GM23338 (cell line): ENCODE data around the gene NECAB3.

Experiments used
- CREB1 ChIP-seq: fragments of 250-450 bp; sonication (Bioruptor Pico); IDR thresholded peaks from 2 replicates; pipeline ENCODE4 v1.5.0; 2020; ENCODE audit warnings: low read depth, mild to moderate bottlenecking, moderate library complexity
- EZH2 ChIP-seq: fragments of 200-600 bp; sonication (generic); IDR thresholded peaks from one replicate; pipeline ENCODE4 v1.8.0; 2017; ENCODE audit warnings: antibody characterized with exemption, mild to moderate bottlenecking, low read depth; ENCODE audit not compliant: unreplicated experiment
- EZH2phosphoT487 ChIP-seq: fragments of 200-600 bp; sonication (generic); IDR thresholded peaks from one replicate; pipeline ENCODE4 v1.8.1; 2018; ENCODE audit warnings: antibody characterized with exemption; ENCODE audit not compliant: unreplicated experiment
- JUNB ChIP-seq: IDR thresholded peaks from one replicate; pipeline ENCODE4 v1.6.1; 2016; ENCODE audit warnings: antibody characterized with exemption; ENCODE audit not compliant: unreplicated experiment
- POLR2AphosphoS5 ChIP-seq: IDR thresholded peaks from 2 replicates; pipeline ENCODE4 v1.6.1; 2016; ENCODE audit warnings: antibody characterized with exemption, low read depth
- TF ChIP-seq, protein P1 (sequence below), 2 experiments: fragments of 200-600 bp in 1 of 2; sonication (generic) in 1 of 2; conservative IDR thresholded peaks; 2 replicates each; pipeline versions ENCODE4 v1.5.1 to v1.6.1; 2016 to 2017; ENCODE audit warnings: antibody characterized with exemption in 2 of 2, low read depth in 2 of 2, mild to moderate bottlenecking in 2 of 2, moderate library complexity in 1 of 2

DNA sequence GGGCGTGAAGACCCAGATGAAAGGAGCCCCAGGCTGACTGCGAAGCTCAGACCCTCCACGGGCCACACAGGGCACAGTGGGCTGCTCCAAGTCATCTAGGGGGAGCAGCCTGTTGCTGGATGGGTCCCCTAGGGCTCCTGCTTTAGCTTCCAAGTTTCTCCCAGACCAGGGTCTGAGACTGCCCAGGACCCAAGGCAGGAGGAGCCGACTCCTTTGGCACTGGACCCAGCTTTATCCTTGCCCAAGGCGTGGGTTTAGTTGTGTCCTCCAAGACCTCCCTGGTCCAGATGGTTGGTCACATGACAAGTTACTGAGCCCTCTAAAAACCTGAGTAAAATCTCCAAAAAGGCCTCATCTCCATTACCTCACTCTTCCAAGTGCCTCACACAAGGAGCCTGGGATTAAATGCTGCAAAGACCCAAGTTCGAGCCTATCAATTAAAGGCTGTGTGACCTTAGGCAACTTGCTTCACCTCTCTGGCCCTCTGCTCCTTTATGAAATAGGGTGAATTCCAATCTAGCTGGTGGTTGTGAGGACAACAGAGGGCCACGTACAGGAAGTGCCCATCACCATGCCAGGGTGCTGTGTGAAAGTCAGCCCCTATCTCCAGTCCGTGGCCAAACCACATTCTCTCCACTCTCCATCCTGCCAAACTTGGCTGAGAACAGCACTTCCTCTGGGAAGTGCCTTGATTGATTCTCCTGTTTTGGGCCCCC, 2.5 kb downstream of the NECAB3 start:
- TF ChIP-seq, protein P1, sequence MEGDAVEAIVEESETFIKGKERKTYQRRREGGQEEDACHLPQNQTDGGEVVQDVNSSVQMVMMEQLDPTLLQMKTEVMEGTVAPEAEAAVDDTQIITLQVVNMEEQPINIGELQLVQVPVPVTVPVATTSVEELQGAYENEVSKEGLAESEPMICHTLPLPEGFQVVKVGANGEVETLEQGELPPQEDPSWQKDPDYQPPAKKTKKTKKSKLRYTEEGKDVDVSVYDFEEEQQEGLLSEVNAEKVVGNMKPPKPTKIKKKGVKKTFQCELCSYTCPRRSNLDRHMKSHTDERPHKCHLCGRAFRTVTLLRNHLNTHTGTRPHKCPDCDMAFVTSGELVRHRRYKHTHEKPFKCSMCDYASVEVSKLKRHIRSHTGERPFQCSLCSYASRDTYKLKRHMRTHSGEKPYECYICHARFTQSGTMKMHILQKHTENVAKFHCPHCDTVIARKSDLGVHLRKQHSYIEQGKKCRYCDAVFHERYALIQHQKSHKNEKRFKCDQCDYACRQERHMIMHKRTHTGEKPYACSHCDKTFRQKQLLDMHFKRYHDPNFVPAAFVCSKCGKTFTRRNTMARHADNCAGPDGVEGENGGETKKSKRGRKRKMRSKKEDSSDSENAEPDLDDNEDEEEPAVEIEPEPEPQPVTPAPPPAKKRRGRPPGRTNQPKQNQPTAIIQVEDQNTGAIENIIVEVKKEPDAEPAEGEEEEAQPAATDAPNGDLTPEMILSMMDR (conservative IDR thresholded peaks at IDR 0.05; ENCODE audit: low read depth in 2 of 2) = no peak
- TF ChIP-seq POLR2AphosphoS5 (no peak), JUNB (no peak), EZH2 (no peak), EZH2phosphoT487 (no peak), CREB1 (CRISPR knock-in tag) (no peak)
